GM18907 (cell line): Measurements from ENCODE around the gene BTNL9.
"Not testable (repeated sequence)": the region's sequence is repeated elsewhere in the genome, so short reads cannot be mapped to it uniquely, and the experiment has no call there.

ENCODE experiments used
- ATAC-seq: cut with Tn5 transposase; IDR thresholded peaks from one replicate; pipeline ENCODE4 v1.9.1; 2021; ENCODE audit warnings: mild to moderate bottlenecking, moderate library complexity; ENCODE audit not compliant: unreplicated experiment

The BTNL9 gene

GRCh38 chr5:181059297-181060230 is 19.5 kb downstream of the BTNL9 start:
- no peak for ATAC-seq

- ATAC-seq = no peak
These were observed 20.1 kb downstream of the BTNL9 start for GRCh38 chr5:181060231-181060590.

GRCh38 chr5:181060924-181061323 is 20.9 kb downstream of the BTNL9 start:
- no peak for ATAC-seq

GRCh38 chr5:181061645-181062044 is 21.6 kb downstream of the BTNL9 start:
- ATAC-seq = no peak

GRCh38 chr5:181062631-181063030 is 22.6 kb downstream of the BTNL9 start:
- no peak for ATAC-seq

- no peak for ATAC-seq
These were observed 23.4 kb downstream of the BTNL9 start for GRCh38 chr5:181063514-181063913.

- ATAC-seq = no peak
These were observed 24.9 kb downstream of the BTNL9 start for GRCh38 chr5:181064987-181065386.

- no peak for ATAC-seq
These were observed 29.9 kb downstream of the BTNL9 start for GRCh38 chr5:181069767-181070491.

GRCh38 chr5:181070523-181070922 is 30.5 kb downstream of the BTNL9 start:
- no peak for ATAC-seq

GRCh38 chr5:181071257-181071656 is 31.2 kb downstream of the BTNL9 start:
- no peak for ATAC-seq

GRCh38 chr5:181076920-181077319 is 36.9 kb downstream of the BTNL9 start:
- no peak for ATAC-seq

GRCh38 chr5:181081989-181082388 is 41.9 kb downstream of the BTNL9 start:
- ATAC-seq = no peak

- no peak for ATAC-seq
These were observed 44.6 kb downstream of the BTNL9 start for GRCh38 chr5:181084621-181085195.

- no peak for ATAC-seq
These were observed 46.2 kb downstream of the BTNL9 start for GRCh38 chr5:181086026-181086883.

GRCh38 chr5:181086884-181087205 is 46.8 kb downstream of the BTNL9 start:
- no peak for ATAC-seq

GRCh38 chr5:181087309-181087708 is 47.2 kb downstream of the BTNL9 start:
- no peak for ATAC-seq

- ATAC-seq = no peak
These were observed 48.2 kb downstream of the BTNL9 start for GRCh38 chr5:181088289-181088688.

- no peak for ATAC-seq
These were observed 52.4 kb downstream of the BTNL9 start for GRCh38 chr5:181092428-181092827.

- not testable (repeated sequence) for ATAC-seq
These were observed 55.1 kb downstream of the BTNL9 start for GRCh38 chr5:181095162-181095561.

- not testable (repeated sequence) for ATAC-seq
These were observed 56.8 kb downstream of the BTNL9 start for GRCh38 chr5:181096721-181097382.
